AG04449 (cell line): ENCODE data around the gene AGBL4.

ENCODE experiments used
- CTCF ChIA-PET: fragments of 350-600 bp; formaldehyde crosslinking; extraction: SDS; loops from one replicate; lab custom pipeline; 2021; ENCODE audit warnings: antibody characterized with exemption; lab: Yijun Ruan, JAX
- POLR2A ChIA-PET: fragments of 400-600, 350-600 bp; formaldehyde crosslinking; extraction: SDS; loops from one replicate; lab custom pipeline; 2020; ENCODE audit warnings: antibody characterized with exemption, inconsistent platforms; lab: Yijun Ruan, JAX
- DNase-seq: peaks from one replicate; pipeline ENCODE4 v3.0.0-alpha.2; 2010; ENCODE audit warnings: low read depth, low spot score
- H3K4me3 ChIP-seq: 2 replicates; pipeline ENCODE4 v1.5.1; 2011; ENCODE audit warnings: low read depth, mild to moderate bottlenecking, control low read depth, low read length
- TF ChIP-seq, protein P1 (sequence below): IDR thresholded peaks from one replicate; pipeline ENCODE4 v1.5.1; 2011; ENCODE audit warnings: mild to moderate bottlenecking, moderate library complexity, low read length, control low read depth, inconsistent platforms; ENCODE audit not compliant: insufficient read depth; ENCODE audit errors: missing control alignments

Gene AGBL4

DNA sequence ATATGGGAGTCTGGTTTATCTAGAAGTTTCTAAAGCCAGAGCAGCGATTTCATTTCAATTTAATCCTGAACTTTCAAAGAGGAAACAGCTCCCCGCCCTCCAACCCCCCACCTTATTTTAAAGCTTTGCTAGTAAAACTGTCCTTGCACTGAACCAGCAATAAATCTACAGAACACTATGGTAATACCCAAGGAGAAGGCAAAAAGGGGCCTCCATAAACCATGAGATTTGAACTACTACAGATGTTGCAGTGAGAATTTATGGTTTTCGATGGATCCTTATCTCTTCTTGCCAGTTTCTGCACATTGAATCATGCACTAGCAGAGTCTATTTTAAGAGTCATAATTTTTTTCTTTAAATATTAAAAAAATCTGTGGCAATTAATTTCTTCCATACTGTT lies 1182.3 kb downstream of the AGBL4 start:
- no peak for DNase-seq
- ChIA-PET CTCF (interaction anchor here (1.1 kb wide), 1 partner anchor 24 kb away, joined by 5 read pairs; no protein-coding TSS in a partner anchor), POLR2A (no interaction called here)

DNA sequence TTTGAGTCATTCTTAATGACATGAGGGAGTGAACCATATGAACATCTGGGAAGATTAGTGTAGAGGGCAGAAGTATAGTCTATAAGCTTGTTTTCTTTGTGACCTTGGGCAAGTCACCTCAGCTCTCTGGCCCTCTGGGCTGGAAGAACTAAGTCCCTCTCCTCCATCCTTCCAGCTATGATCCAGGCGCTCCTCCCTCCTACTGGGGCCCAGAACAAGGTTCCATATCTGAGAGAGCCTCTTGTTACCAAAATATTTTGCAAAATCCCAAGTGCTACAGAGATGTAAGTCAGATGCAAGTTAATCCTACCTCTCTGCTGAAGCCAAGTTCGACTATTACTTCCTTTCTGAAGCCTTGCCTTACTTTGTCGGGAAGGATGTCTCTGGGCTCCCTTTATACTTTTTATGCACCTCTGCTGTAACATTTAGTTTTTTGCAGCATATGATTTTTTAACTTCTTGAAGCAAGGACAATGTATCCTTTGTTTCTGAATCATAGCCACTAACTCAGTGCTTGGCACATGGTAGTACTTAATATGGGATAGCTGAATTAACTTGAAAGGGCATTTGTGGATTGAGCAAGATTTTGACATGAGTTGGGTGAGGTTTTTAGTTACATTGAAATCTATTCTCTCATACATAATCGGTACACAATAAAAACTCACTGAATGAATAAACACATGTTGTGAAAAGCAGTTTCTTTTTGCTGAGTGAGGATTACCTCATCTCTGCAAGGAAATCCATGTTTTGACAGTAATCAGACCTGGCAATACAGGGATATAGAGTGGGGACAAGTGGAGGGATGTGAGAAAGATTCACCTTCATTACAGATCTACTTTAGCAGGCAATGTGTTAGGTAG lies 1192.4 kb downstream of the AGBL4 start:
- H3K4me3 ChIP-seq: no peak overlapping the region
- ChIA-PET POLR2A (no interaction called here), CTCF (interaction anchor here (1.2 to 1.6 kb wide), 2 partner anchors 10 to 14 kb away, joined by 3 to 5 read pairs; no protein-coding TSS in a partner anchor)
- TF ChIP-seq, protein P1, sequence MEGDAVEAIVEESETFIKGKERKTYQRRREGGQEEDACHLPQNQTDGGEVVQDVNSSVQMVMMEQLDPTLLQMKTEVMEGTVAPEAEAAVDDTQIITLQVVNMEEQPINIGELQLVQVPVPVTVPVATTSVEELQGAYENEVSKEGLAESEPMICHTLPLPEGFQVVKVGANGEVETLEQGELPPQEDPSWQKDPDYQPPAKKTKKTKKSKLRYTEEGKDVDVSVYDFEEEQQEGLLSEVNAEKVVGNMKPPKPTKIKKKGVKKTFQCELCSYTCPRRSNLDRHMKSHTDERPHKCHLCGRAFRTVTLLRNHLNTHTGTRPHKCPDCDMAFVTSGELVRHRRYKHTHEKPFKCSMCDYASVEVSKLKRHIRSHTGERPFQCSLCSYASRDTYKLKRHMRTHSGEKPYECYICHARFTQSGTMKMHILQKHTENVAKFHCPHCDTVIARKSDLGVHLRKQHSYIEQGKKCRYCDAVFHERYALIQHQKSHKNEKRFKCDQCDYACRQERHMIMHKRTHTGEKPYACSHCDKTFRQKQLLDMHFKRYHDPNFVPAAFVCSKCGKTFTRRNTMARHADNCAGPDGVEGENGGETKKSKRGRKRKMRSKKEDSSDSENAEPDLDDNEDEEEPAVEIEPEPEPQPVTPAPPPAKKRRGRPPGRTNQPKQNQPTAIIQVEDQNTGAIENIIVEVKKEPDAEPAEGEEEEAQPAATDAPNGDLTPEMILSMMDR: no peak
- no peak for DNase-seq

More for the DNA sequence above, 1182.3 kb downstream of the AGBL4 start:
- no peak overlapping the region for H3K4me3 ChIP-seq
- TF ChIP-seq, protein P1: no peak

DNA sequence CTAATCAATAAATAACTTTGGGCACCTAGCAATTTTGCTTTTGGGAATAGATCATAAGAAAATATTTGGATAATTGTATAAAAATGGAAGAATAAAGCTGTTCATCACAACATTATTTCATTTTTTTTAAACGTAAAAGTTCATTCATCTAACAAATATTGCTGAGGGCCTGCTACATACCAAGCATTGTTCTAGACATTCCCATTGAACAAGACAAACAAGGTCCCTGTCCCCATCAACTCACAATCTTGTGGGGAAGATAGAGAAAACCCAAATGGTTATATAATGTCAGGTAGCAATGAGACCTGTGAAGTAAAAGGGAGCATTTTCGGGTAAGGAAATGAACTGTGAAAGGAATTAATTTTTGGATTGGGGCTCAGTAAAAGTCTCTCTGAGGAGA lies 1193.0 kb downstream of the AGBL4 start:
- ChIA-PET POLR2A (no interaction called here), CTCF (interaction anchor here (1.2 to 1.6 kb wide), 2 partner anchors 9 to 13 kb away, joined by 3 to 5 read pairs; no protein-coding TSS in a partner anchor)
- TF ChIP-seq, protein P1: no peak

DNA sequence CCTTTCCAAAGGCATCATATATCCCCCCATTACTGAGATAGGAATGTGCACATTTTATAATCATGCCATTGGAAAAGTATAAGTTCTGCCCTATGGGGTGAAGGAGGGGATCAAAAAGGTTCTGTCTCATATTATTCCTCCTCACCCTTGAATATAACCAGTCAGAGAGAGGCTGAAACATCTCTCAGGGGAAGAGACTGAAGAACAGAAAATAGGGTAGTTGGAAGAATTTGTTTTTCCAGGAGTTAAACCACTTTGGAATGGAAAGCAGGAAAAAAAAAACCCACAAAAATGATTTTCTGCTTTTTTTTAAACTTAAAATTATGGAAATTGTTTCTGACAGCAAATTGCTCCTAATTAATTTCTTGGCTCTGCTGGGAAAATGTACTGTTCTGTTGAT lies 1194.3 kb downstream of the AGBL4 start:
- TF ChIP-seq, protein P1: no peak
- H3K4me3 ChIP-seq: no peak overlapping the region
- DNase-seq: no peak
- ChIA-PET CTCF (interaction anchor here (1.6 kb wide), 1 partner anchor 8 kb away, joined by 3 read pairs; no protein-coding TSS in a partner anchor), POLR2A (no interaction called here)

More for the DNA sequence above, 1193.0 kb downstream of the AGBL4 start:
- no peak overlapping the region for H3K4me3 ChIP-seq
- DNase-seq: no peak

DNA sequence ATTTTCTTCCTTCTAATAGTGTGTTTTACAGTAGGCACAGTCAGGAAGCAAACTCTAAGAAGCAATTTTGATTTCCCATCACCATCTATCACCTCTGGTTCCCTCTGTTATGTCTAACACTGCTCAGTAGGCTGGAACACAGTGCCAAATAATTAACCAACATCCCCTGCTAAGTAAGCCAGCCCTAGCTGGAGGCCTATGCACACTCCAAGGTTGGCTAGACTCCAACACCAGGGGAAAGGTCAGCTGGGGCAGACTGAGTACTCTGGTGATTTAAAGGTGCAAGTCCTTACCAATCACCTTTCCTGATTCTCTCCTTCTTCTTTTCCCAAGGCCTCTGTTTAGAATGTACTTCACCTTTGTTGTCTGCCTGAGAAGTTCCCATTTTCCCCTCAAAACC lies 1200.6 kb downstream of the AGBL4 start:
- CTCF ChIA-PET: no interaction called here
- TF ChIP-seq, protein P1: no peak
- no peak for DNase-seq

DNA sequence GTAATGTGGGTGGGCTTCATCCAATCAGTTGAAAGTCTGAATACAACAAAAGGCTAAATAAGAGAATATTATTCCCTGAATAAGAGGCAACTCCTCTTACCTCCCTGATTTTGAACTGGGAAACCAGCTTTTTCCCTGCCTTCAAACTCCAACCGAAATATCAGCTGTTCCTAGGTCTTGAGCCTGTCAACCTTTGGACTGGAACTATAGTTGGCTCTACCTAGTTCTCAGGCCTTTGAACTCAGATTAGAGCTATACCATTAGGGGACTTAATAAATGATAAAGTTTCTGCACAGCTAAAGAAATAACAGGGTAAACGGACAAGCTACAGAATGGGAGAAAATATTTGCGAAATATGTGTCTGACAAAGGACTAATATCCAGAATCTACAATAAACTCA lies 1203.3 kb downstream of the AGBL4 start:
- no peak overlapping the region for H3K4me3 ChIP-seq
- ChIA-PET CTCF (interaction anchor here (1.4 to 1.7 kb wide), 2 partner anchors 10 to 143 kb away, joined by 5 to 6 read pairs; no protein-coding TSS in a partner anchor), POLR2A (no interaction called here)
- DNase-seq: no peak
- TF ChIP-seq, protein P1: no peak

More for the DNA sequence above, 1200.6 kb downstream of the AGBL4 start:
- POLR2A ChIA-PET: no interaction called here
- no peak overlapping the region for H3K4me3 ChIP-seq
